Measurements from ENCODE around the gene PPFIBP1.
"Not testable (repeated sequence)": the region's sequence is repeated elsewhere in the genome, so short reads cannot be mapped to it uniquely, and the experiment has no call there.

Gene PPFIBP1

GRCh38 chr12:27627123-27627852 lies 103.3 kb downstream of the PPFIBP1 start:
- no peak for DNase-seq (ENCODE audit: low read depth)

GRCh38 chr12:27627853-27628469 lies 104.0 kb downstream of the PPFIBP1 start:
- DNase-seq (ENCODE audit: low read depth): not testable (repeated sequence)

GRCh38 chr12:27630219-27630618 lies 106.2 kb downstream of the PPFIBP1 start:
- not testable (repeated sequence) for DNase-seq (ENCODE audit: low read depth)

- no peak for DNase-seq (ENCODE audit: low read depth)
Observed at GRCh38 chr12:27631365-27631764, 107.4 kb downstream of the PPFIBP1 start.

- no peak for DNase-seq (ENCODE audit: low read depth)
Observed at GRCh38 chr12:27631813-27632491, 107.9 kb downstream of the PPFIBP1 start.

GRCh38 chr12:27635349-27635972 lies 111.5 kb downstream of the PPFIBP1 start:
- no peak for DNase-seq (ENCODE audit: low read depth)

GRCh38 chr12:27636569-27636968 lies 112.6 kb downstream of the PPFIBP1 start:
- DNase-seq (ENCODE audit: low read depth): not testable (repeated sequence)

GRCh38 chr12:27637524-27637923 lies 113.5 kb downstream of the PPFIBP1 start:
- no peak for DNase-seq (ENCODE audit: low read depth)

GRCh38 chr12:27639265-27639664 lies 115.3 kb downstream of the PPFIBP1 start:
- no peak for DNase-seq (ENCODE audit: low read depth)

- not testable (repeated sequence) for DNase-seq (ENCODE audit: low read depth)
Observed at GRCh38 chr12:27640566-27641200, 116.7 kb downstream of the PPFIBP1 start.

- not testable (repeated sequence) for DNase-seq (ENCODE audit: low read depth)
Observed at GRCh38 chr12:27642361-27642760, 118.4 kb downstream of the PPFIBP1 start.

- not testable (repeated sequence) for DNase-seq (ENCODE audit: low read depth)
Observed at GRCh38 chr12:27642892-27643291, 118.9 kb downstream of the PPFIBP1 start.

GRCh38 chr12:27644158-27644845 lies 120.3 kb downstream of the PPFIBP1 start:
- no peak for DNase-seq (ENCODE audit: low read depth)

- DNase-seq (ENCODE audit: low read depth): no peak
Observed at GRCh38 chr12:27645671-27646070, 121.7 kb downstream of the PPFIBP1 start.

- no peak for DNase-seq (ENCODE audit: low read depth)
Observed at GRCh38 chr12:27646149-27646548, 122.1 kb downstream of the PPFIBP1 start.

- DNase-seq (ENCODE audit: low read depth): no peak
Observed at GRCh38 chr12:27650011-27650410, 126.0 kb downstream of the PPFIBP1 start.

GRCh38 chr12:27651201-27651600 lies 127.2 kb downstream of the PPFIBP1 start:
- DNase-seq (ENCODE audit: low read depth): no peak

GRCh38 chr12:27652174-27652763 lies 128.3 kb downstream of the PPFIBP1 start:
- no peak for DNase-seq (ENCODE audit: low read depth)

- DNase-seq (ENCODE audit: low read depth): no peak
Observed at GRCh38 chr12:27653661-27654060, 129.7 kb downstream of the PPFIBP1 start.

GRCh38 chr12:27655476-27655875 lies 131.5 kb downstream of the PPFIBP1 start:
- DNase-seq (ENCODE audit: low read depth): not testable (repeated sequence)

- DNase-seq (ENCODE audit: low read depth): no peak
Observed at GRCh38 chr12:27657296-27657695, 133.3 kb downstream of the PPFIBP1 start.

Data from T-helper 22 cell (primary cell).